Ovary (tissue), 3 donors: ENCODE measurements around the gene HTR3B.

Source experiments
- EP300 ChIP-seq: sonication (generic); formaldehyde crosslinking; IDR thresholded peaks from one replicate; pipeline ENCODE4 v1.6.1; 2017; ENCODE audit warnings: antibody characterized with exemption
- TF ChIP-seq, protein P1 (sequence below), 3 donors: fragments of 450-650 bp in 2 of 3; fragments of 200-600 bp in 1 of 3; IDR thresholded peaks; one replicate each; pipeline versions ENCODE4 v1.5.1 to v1.8.0; 2016 to 2022; ENCODE audit warnings: antibody characterized with exemption in 3 of 3, mild to moderate bottlenecking in 1 of 3
- donor health status: DM: no; HTN: no; CAD: no.

DNA sequence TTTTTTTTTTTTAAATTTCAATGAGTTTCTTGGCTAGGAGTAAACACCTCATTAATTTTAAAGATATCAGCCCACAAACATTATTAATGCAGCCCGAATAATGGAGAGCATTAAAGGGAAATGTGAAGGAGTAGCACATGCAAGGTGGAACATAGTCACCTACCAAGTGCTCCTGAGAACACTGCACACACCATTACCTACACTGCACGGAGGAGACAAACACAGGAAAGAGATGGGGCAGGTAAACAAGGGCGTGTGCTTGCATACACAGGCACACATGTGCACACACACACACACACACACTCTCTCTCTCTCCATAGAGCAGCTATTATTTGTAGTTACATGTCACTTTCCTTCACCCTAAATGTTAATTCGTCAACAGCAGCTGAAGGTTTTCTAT lies 30.2 kb downstream of the HTR3B start:
- TF ChIP-seq, protein P1, sequence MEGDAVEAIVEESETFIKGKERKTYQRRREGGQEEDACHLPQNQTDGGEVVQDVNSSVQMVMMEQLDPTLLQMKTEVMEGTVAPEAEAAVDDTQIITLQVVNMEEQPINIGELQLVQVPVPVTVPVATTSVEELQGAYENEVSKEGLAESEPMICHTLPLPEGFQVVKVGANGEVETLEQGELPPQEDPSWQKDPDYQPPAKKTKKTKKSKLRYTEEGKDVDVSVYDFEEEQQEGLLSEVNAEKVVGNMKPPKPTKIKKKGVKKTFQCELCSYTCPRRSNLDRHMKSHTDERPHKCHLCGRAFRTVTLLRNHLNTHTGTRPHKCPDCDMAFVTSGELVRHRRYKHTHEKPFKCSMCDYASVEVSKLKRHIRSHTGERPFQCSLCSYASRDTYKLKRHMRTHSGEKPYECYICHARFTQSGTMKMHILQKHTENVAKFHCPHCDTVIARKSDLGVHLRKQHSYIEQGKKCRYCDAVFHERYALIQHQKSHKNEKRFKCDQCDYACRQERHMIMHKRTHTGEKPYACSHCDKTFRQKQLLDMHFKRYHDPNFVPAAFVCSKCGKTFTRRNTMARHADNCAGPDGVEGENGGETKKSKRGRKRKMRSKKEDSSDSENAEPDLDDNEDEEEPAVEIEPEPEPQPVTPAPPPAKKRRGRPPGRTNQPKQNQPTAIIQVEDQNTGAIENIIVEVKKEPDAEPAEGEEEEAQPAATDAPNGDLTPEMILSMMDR (IDR thresholded peaks at IDR 0.05) = no peak
- no peak for TF ChIP-seq EP300
